HFFc6 (cell line): Measurements from ENCODE around the gene BMPR1B. TPM values are rescaled to one million over a fixed set of nuclear protein-coding genes. Genes with fewer than 3 reads are reported as not detected.

Experiments
- DNase-seq: peaks from one replicate; pipeline ENCODE4 v3.0.0-alpha.2; 2018
- H3K27ac Mint-ChIP-seq: 2 replicates; pipeline ENCODE4 v1.8.0; 2020; ENCODE audit warnings: mild to moderate bottlenecking, mixed read lengths
- H3K27me3 Mint-ChIP-seq: 2 replicates; pipeline ENCODE4 v1.8.0; 2021; ENCODE audit warnings: mild to moderate bottlenecking, moderate library complexity, mixed read lengths; ENCODE audit not compliant: insufficient read depth
- H3K36me3 Mint-ChIP-seq: 2 replicates; pipeline ENCODE4 v1.8.0; 2021; ENCODE audit warnings: low read depth, mixed read lengths
- H3K4me1 Mint-ChIP-seq: 2 replicates; pipeline ENCODE4 v1.8.0; 2020; ENCODE audit warnings: low read depth, mixed read lengths
- H3K4me3 Mint-ChIP-seq: 2 replicates; pipeline ENCODE4 v1.8.0; 2020; ENCODE audit warnings: mild to moderate bottlenecking, moderate library complexity, mixed read lengths
- H3K9me3 Mint-ChIP-seq: 2 replicates; pipeline ENCODE4 v1.8.0; 2020; ENCODE audit warnings: mild to moderate bottlenecking, mixed read lengths
- total RNA-seq, 6 experiments: library from RNA; stranded (reverse); fragmentation: NEBNext Ultra II Directional; extraction: Animal tissue kit (Norgen Biotek cat#: 25700); gene quantifications; 2 replicates in 1 of 6; 3 replicates in 5 of 6; pipeline ENCODE4 v1.2.3, GENCODE V29; 2021
- TF ChIP-seq, protein P1 (sequence below): fragments of 200-600 bp; sonication (generic); IDR thresholded peaks from 2 replicates; pipeline ENCODE4 v1.5.0; 2021; ENCODE audit warnings: antibody characterized with exemption, mild to moderate bottlenecking

BMPR1B gene
- total RNA-seq, 6 experiments from 2014 or later, result not detected

DNA sequence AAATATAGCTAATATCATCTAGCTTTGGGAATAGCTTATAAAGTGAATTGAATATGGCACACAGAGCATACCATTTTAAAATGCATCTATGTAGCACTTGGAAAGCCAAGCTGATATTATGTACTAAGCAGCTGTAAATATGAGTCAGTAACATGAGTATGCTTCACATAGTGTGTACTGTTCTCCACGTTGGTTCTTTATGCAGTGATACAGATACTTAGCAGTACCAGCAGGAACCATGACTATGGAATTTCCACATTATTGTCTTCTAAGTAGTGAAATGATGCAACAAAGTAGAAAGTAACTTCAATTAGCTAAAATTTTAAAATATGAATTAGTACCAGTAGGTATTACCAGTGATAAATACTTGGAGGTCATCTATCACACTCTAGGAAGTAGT is 320.1 kb downstream of the BMPR1B start:
- no peaks in the 10 kb centered on the region for H3K9me3 Mint-ChIP-seq
- no peak overlapping the region for H3K27ac Mint-ChIP-seq
- no peak for DNase-seq

DNA sequence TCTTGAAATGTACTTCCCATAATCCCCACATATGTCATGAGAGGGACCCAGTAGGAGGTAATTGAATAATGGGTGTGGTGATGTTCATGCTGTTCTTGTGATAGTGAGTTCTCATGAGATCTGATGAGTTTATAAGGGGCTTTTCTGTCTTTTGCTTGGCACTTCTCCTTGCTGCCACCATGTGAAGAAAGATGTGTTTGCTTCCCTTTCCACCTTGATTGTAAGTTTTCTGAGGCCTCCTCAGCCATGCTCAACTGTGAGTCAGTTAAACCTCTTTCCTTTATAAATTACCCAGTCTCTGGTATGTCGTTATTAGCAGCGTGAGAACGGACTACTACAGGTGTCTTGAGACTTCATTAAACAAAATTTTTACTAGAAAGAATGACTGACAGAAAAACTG is 323.2 kb downstream of the BMPR1B start:
- Mint-ChIP-seq H3K4me1 (no peaks in the 10 kb centered on the region), H3K9me3 (no peaks in the 10 kb centered on the region), H3K36me3 (no peaks in the 10 kb centered on the region), H3K27me3 (peaks cover 3% of the 10 kb centered on the region; the same call in 1 of the 2 replicates), H3K27ac (no peak overlapping the region), H3K4me3 (no peak overlapping the region)
- TF ChIP-seq, protein P1, sequence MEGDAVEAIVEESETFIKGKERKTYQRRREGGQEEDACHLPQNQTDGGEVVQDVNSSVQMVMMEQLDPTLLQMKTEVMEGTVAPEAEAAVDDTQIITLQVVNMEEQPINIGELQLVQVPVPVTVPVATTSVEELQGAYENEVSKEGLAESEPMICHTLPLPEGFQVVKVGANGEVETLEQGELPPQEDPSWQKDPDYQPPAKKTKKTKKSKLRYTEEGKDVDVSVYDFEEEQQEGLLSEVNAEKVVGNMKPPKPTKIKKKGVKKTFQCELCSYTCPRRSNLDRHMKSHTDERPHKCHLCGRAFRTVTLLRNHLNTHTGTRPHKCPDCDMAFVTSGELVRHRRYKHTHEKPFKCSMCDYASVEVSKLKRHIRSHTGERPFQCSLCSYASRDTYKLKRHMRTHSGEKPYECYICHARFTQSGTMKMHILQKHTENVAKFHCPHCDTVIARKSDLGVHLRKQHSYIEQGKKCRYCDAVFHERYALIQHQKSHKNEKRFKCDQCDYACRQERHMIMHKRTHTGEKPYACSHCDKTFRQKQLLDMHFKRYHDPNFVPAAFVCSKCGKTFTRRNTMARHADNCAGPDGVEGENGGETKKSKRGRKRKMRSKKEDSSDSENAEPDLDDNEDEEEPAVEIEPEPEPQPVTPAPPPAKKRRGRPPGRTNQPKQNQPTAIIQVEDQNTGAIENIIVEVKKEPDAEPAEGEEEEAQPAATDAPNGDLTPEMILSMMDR, result no peak
- DNase-seq, result no peak

More for the DNA sequence above, 320.1 kb downstream of the BMPR1B start:
- H3K27me3 Mint-ChIP-seq, result peaks cover 7% of the 10 kb centered on the region; the same call in 1 of the 2 replicates
- TF ChIP-seq, protein P1, result no peak
- H3K4me1 Mint-ChIP-seq, result no peaks in the 10 kb centered on the region
- no peak overlapping the region for H3K4me3 Mint-ChIP-seq
- no peaks in the 10 kb centered on the region for H3K36me3 Mint-ChIP-seq

DNA sequence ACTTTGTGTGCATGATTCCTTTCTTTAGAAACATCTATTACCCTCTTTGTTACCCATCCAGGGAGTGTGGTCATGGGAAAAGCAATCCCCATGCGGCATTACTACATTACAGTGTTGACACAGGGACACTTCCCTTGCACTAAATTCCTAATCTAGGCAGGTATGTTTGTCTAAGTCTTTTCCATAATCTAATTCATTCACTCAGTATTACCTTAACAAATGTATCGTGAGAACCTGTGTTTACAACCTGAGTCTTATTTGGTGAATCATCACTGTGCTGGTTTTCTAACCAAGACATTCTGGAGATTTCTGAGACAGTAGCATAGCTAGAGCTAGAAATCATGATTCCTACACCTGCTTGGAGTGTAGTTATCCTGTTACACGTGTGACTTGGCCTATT is 326.8 kb downstream of the BMPR1B start:
- H3K9me3 Mint-ChIP-seq, result no peaks in the 10 kb centered on the region
- H3K27ac Mint-ChIP-seq, result no peak overlapping the region
- H3K4me3 Mint-ChIP-seq, result no peak overlapping the region
- H3K27me3 Mint-ChIP-seq, result no peaks in the 10 kb centered on the region
- TF ChIP-seq, protein P1, result no peak
- H3K36me3 Mint-ChIP-seq, result no peaks in the 10 kb centered on the region
- H3K4me1 Mint-ChIP-seq, result no peaks in the 10 kb centered on the region
- DNase-seq, result no peak

DNA sequence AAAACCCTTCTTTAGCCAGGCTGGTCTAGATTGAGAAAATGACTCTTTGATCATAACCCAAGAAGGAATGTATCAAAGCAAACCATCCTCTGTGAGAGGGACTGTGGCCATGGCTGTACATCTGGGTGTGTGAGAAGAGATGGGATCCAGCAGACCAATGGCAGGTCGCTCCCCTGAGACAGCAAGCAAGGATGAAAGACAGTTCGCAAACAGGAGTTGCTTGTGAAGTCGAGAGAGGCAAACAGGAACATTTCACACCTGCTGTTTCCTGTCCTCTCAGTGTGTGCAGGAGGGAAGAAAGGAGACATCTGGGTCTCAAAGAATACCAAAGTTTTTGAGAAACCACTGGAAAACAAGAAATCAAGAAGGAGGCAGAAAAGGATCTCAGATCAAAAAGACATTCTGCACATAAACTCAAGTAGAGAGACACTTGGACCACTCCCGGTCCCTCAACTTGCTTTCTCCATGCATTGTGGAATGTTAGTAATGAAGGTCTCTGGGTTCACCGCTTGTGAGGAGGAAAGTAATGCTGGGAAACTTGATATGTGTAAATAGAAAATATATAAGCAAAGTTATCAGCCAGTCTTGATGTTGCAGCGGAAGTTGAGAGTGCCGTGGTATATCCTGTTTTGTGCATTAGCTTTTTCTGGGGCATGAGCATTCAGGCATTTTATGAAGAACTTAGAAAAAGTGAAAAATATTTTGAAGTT is 327.5 kb downstream of the BMPR1B start:
- H3K4me3 Mint-ChIP-seq, result no peak overlapping the region
- TF ChIP-seq, protein P1, result no peak
- H3K27ac Mint-ChIP-seq, result no peak overlapping the region
- no peaks in the 10 kb centered on the region for H3K36me3 Mint-ChIP-seq
- DNase-seq, result no peak
- no peaks in the 10 kb centered on the region for H3K9me3 Mint-ChIP-seq
- H3K27me3 Mint-ChIP-seq, result no peaks in the 10 kb centered on the region
- no peaks in the 10 kb centered on the region for H3K4me1 Mint-ChIP-seq

DNA sequence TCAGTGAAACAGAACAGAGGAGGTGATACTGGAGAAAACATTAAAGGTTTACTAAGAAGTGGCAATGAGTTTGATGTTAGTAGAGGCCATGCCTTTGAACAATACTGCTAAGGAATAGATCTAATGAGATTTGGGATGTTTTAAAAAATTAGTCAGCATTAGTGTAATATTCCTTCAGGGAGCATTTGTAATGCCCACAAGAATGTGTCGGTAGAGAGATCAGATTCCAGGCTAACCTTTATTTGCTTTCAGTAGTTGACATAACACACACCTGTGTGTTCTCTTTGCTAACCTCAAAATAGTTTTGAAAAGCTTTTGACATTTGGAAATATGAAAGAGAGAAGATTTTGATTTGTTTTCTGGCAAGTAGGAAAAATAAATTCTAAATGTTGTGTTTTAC is 328.8 kb downstream of the BMPR1B start:
- H3K9me3 Mint-ChIP-seq, result no peaks in the 10 kb centered on the region
- H3K36me3 Mint-ChIP-seq, result no peaks in the 10 kb centered on the region
- no peaks in the 10 kb centered on the region; the same call in 1 of the 2 replicates for H3K27me3 Mint-ChIP-seq
- no peak overlapping the region for H3K4me3 Mint-ChIP-seq
- TF ChIP-seq, protein P1, result no peak
- H3K27ac Mint-ChIP-seq, result no peak overlapping the region
- no peaks in the 10 kb centered on the region for H3K4me1 Mint-ChIP-seq
- DNase-seq, result no peak
